Posterior vena cava (tissue), 2 donors: ENCODE data around the gene MRPS24. TPM values are rescaled to one million over a fixed set of nuclear protein-coding genes. Genes with fewer than 3 reads are reported as not detected.
"Not testable (repeated sequence)": the region's sequence is repeated elsewhere in the genome, so short reads cannot be mapped to it uniquely, and the experiment has no call there.

Experiments
- DNase-seq: peaks from one replicate; pipeline ENCODE4 v3.0.0-alpha.2; 2020; ENCODE audit warnings: low spot score
- intact Hi-C, 2 donors: fragments of 100-400 bp; cut with DNase I; formaldehyde crosslinking; loops; one replicate each; pipeline versions ENCODE4 v1.14.1 to v1.14.2; 2022 to 2023
- total RNA-seq, 2 donors: library from RNA; stranded (reverse); fragmentation: NEBNext Ultra II Directional; extraction: Animal tissue kit (Norgen Biotek cat#: 25700); gene quantifications; one replicate each; pipeline ENCODE4 v1.2.1, GENCODE V29; 2021
- donor health status: DM: yes; HTN: yes; CAD: no.
- donor health status: DM: yes; HTN: yes; CAD: no.

Gene MRPS24
- total RNA-seq, 2 donors from 2014 or later, result 58.0 to 59.9 TPM

GRCh38 chr7:43850348-43851116, 18.8 kb downstream of the MRPS24 start:
- DNase-seq, result no peak
- intact Hi-C loops, result no loop called here

GRCh38 chr7:43849047-43849446, 20.3 kb downstream of the MRPS24 start:
- intact Hi-C loops, result no loop called here
- DNase-seq, result no peak

DNA sequence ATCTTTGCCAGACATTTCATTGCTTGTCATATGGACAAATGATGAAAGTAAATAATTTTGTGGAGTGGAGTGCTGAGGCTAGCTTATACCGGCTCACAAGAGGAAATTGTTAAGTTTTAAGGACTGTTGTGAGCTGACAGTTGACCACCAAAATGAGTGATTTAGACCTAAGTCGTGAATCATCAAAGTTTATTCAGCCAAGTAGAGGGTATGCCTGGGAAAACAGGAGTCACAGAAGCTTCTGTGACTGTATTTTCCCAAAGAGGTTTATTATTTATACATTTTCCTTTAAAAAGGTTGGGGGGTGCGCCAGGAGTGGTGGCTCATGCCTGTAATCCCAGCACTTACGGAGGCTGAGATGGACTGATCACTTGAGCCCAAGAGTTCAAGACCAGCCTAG, 21.8 kb downstream of the MRPS24 start:
- intact Hi-C loops, result no loop called here
- no peak for DNase-seq

DNA sequence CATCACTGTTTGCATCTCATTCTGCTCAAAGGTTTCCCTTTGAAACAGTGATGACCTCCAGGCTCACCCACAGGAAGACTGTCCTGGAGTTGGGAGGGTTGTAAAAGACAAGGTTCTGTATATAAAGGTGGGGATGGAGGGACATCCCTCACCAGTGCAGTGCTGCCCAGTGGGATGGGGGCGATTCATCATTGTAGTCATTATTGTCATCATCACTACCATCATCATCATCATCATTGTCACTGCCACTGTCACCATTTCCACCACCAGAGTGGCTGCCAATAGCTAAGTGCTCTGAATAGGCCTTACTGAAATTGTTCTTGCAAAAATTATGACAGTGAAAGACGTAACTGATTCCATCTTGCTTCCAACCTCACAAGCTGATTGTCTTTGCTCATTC, 24.7 kb downstream of the MRPS24 start:
- no peak for DNase-seq
- intact Hi-C loops, result no loop called here

DNA sequence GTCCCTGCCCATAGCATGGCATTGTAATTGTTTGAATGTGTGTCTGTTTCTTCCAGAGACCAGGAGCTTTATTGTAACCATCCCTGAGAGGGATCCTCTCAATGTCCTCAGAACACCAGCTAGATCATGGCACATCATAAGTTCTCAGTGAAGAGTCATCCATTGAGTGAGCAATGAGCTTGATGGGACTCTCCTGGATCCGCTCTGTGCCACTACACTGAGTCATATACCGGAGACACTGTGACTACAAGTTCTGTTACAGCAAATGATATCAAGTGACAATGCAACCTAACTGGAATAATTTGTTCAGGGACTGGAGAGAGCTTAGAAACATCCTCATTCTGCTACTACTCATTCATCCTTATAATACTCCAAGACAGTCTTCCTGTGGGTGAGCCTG, 25.1 kb downstream of the MRPS24 start:
- DNase-seq, result no peak
- intact Hi-C loops, result no loop called here

DNA sequence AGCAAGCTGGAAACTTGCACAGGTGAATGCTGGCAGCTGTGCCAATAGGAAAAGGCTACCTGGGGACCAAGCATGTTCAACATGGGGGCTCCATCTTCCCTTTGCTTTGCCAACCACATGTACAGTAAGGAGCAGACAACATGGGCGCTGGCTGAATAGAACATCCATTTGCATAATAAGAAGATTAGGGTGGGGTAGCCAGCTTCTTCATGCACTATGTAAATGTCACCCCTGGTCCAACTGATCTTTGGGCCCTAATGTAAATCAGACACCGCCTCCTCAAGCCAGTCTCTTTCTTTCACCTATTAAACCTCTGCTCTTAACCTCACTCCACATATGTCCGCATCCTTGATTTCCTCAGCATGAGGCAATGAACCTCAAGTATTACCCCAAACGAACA, 26.0 kb downstream of the MRPS24 start:
- intact Hi-C loops, result no loop called here
- no peak for DNase-seq

- no peak for DNase-seq
- intact Hi-C loops, result loop anchor here in 1 of 2 donors (5.0 kb wide), 1 partner anchor 256 kb away; the partner anchor contains the start of gene STK17A
Observed at GRCh38 chr7:43838201-43838658, 31.1 kb downstream of the MRPS24 start.

DNA sequence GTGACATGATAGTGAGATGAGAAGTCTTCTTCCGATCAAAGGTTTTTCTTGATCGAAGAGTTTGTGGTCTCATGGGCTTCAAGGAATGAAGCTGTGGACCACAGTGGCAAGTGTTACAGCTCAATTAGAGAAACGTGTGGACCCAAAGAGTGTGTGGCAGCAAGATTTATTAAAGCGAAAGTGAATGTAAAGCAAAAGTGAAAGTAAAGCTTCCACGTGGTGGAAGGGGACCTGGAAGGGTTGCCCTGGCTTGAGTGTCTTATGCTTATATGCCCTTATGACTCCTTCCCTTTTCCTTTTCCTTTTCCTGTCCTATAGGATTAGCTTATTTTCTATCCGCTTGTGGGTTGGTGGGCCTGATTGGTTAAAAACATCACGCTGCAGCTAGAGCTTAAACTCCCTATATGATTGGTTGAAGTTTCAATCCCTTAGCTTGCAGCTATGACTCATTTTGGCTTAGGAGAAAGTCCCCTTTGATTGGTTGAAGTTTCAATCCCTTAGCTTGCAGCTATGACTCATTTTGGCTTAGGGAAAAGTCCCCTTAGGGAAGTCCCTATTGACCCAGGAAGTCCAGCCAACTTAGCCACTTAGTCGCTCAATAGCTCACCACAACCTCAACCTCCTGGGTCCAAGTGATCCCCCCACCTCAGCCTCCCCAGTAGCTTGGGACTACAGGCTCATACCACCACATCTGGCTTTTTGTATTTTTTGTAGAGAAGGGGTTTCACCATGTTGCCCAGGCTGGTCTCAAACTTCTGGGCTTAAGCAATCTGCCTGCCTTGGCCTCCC, 34.7 kb downstream of the MRPS24 start:
- no peak for DNase-seq
- intact Hi-C loops, result loop anchor here (5.0 kb wide), 1 partner anchor 252 kb away; the partner anchor contains the start of gene STK17A (in 2 of the 2)

DNA sequence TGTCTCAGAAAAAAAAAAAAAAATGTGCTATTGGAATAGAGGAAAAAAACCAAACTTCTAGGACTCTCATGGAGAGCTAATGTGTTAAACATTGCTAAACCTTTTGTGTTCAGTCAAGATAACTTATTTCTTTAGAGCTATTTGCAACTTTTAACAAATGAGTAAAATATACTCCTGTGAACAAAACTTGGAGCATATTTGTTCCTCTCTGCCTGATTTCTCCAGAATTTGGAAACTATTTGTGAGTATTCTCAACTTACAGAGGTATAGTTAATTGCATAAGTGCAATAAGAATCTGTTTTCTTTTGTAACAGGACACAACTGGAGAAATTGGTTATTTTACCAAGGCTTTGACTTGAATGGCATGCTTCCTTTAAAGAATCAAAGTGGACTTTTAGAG, 38.4 kb downstream of the MRPS24 start:
- intact Hi-C loops, result loop anchor here in 1 of 2 donors (5.0 kb wide), 1 partner anchor 249 kb away; the partner anchor contains the start of gene STK17A
- DNase-seq, result not testable (repeated sequence)

- no peak for DNase-seq
- intact Hi-C loops, result no loop called here
Observed at GRCh38 chr7:43825391-43825808, 43.9 kb downstream of the MRPS24 start.

DNA sequence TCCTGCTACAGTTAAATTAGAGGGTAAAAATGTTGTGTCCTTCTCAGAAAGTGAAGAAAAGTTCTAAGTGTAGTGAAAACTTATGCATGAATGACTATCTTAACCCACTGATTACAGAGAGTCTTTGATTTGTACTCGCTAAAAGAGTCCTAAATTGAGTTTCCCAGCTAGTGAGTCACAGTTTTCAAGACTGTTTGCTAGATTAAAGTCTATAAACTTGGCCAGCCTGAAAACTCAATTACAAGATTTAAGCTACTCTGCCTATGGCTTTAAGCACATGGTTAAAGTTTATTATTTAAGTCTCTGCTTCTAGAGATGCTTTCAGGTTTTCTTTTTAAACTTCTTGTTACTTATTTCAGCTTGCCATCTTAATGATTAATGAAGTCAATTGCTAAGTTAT, 44.4 kb downstream of the MRPS24 start:
- intact Hi-C loops, result no loop called here
- no peak for DNase-seq

- DNase-seq, intact Hi-C loops: not testable (repeated sequence)
Observed at GRCh38 chr7:43824513-43824912, 44.8 kb downstream of the MRPS24 start.

DNA sequence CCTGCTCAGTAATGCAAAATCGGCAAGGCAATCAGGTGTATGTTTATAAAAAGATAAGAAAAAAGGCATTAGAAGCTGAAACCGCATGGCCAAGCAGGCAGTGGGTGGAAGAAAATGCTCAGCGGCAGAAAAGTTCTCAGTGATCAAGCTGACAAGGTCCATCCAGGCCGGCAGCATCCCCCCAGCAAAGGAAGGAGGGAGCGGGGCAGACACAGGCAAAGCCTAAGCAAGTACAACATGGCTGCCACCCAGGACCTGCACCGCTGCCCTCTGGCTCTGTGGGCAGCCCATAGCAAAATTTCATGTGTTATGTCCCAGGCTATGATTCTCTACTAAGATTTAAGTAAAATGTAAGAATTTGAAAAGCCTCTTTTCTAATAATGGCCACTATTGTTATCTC, 45.4 kb downstream of the MRPS24 start:
- intact Hi-C loops, result no loop called here
- DNase-seq, result no peak

GRCh38 chr7:43823425-43823824, 45.9 kb downstream of the MRPS24 start:
- intact Hi-C loops, DNase-seq: not testable (repeated sequence)

Other genes starting within 250 kb of the MRPS24 start
- gene COA1, start 140.0 kb downstream of the MRPS24 start, total RNA-seq, result 10 to 100 TPM; 29.0 to 29.6 TPM
- 10 to 100 TPM; 54.2 to 63.0 TPM for gene BLVRA, start 110.8 kb downstream of the MRPS24 start, total RNA-seq
- gene URGCP, start 37.1 kb upstream of the MRPS24 start, total RNA-seq, result 10 to 100 TPM; 27.9 to 37.5 TPM
- gene UBE2D4, start 56.9 kb upstream of the MRPS24 start, total RNA-seq, result 10 to 100 TPM; 23.7 to 33.0 TPM
- gene SPDYE1, start 128.4 kb upstream of the MRPS24 start, total RNA-seq, result not detected
- 10 to 100 TPM; 82.8 to 91.0 TPM for gene DBNL, start 175.2 kb upstream of the MRPS24 start, total RNA-seq
- 1 to 10 TPM; 1.6 to 2.1 TPM for gene PGAM2, start 196.1 kb upstream of the MRPS24 start, total RNA-seq
- gene POLM, start 213.0 kb upstream of the MRPS24 start, total RNA-seq, result 10 to 100 TPM in 1 of 2 donors, 1 to 10 TPM in 1; 9.4 to 16.9 TPM
- gene AEBP1, start 234.8 kb upstream of the MRPS24 start, total RNA-seq, result 100 to 1,000 TPM; 783 to 919 TPM